Measurements from ENCODE around the gene TRAPPC10.

DNA sequence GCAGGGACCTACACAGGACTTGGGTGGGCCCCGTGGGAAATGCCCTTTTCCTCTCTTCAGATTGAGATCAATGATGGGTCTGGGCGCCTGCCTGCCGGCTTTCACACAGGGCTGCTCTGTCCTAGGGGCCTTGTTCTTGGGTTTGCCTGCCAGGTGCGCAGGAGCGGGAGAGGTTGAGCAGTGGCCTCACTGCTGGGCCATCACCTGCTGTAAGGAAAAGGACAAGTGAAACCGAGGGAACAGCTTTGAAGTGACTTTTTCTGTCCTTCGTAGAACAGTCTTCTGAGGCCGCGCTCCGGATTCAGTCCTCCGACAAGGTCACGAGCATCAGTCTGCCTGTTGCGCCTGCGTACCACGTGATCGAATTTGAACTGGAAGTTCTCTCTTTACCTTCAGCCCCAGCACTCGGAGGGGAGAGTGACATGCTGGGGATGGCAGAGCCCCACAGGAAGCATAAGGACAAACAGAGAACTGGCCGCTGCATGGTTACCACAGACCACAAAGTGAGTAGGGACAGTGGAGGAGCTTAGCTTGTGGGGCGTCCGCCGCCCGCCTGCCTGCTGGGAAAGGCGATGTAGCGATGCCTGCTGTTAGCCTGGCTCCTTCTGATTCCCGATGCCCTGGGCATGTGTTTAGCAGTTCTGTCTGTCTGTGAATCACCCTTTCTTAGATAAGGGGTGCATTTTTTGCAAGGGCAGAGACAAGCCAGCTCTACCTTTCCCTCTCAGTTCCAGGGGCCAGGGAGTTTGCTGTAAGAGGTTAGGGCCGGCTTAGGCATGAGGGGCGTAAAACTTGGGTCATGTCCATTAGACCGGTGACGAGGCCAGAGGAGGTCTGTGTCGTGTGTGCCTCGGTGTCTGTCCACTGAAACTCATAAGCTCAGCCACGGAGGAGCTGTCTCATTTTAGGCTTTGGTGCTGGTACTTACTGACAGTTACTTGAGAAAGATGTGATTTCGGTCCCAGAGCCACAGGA is 75.6 kb downstream of the TRAPPC10 start:
- TF ChIP-seq, protein P1, sequence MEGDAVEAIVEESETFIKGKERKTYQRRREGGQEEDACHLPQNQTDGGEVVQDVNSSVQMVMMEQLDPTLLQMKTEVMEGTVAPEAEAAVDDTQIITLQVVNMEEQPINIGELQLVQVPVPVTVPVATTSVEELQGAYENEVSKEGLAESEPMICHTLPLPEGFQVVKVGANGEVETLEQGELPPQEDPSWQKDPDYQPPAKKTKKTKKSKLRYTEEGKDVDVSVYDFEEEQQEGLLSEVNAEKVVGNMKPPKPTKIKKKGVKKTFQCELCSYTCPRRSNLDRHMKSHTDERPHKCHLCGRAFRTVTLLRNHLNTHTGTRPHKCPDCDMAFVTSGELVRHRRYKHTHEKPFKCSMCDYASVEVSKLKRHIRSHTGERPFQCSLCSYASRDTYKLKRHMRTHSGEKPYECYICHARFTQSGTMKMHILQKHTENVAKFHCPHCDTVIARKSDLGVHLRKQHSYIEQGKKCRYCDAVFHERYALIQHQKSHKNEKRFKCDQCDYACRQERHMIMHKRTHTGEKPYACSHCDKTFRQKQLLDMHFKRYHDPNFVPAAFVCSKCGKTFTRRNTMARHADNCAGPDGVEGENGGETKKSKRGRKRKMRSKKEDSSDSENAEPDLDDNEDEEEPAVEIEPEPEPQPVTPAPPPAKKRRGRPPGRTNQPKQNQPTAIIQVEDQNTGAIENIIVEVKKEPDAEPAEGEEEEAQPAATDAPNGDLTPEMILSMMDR (IDR thresholded peaks at IDR 0.05): no peak
- TF ChIP-seq POLR2A (IDR thresholded peaks at IDR 0.05): no peak
